ENCODE data around the gene RREB1. TPM values are rescaled to one million over a fixed set of nuclear protein-coding genes. Genes with fewer than 3 reads are reported as not detected.

Gene RREB1
- total RNA-seq, 5 donors from 2014 or later (not counting 1 experiment from before 2014, with no cell fraction given) = 38.1 to 50.1 (median 39.6) TPM

- POLR2A ChIA-PET = interaction anchor here in 1 of 2 donors (0.7 kb wide), 1 partner anchor 55 kb away, joined by 3 read pairs; no protein-coding TSS in a partner anchor
- WGBS (ENCODE audit: insufficient coverage) = 2% methylated on average over 39 of the region's 66 CpGs
- CTCF ChIA-PET = interaction anchor here (0.8 to 1.7 kb wide), 6 partner anchors 10 to 385 kb away, joined by 3 to 6 read pairs (median 5); no protein-coding TSS in a partner anchor
- peak overlapping the region; percentile 66 to 88 for H3K4me3 ChIP-seq (ENCODE audit: control insufficient read depth in 1 of 2, extremely low read depth in 1 of 2, low read length in 1 of 2)
- H3K4me3 Mint-ChIP-seq = peak overlapping the region; percentile 92 to 96 (median 95)
- H3K27ac ChIP-seq (ENCODE audit: low read length) = peak overlapping the region; percentile 69
- DNase-seq = peak; percentile 36 to 76 (median 61)
- peak; percentile 55 to 67 (median 59) for ATAC-seq (replicated peaks in 1 of 4)
- H3K27me3 ChIP-seq (replicated peaks in 1 of 2; ENCODE audit: control insufficient read depth in 2 of 2, extremely low read depth in 1 of 2, insufficient read depth in 2 of 2, low read length in 1 of 2) = peaks cover 0 to 2% of the 10 kb centered on the region in 2 experiments
- no peaks in the 10 kb centered on the region for H3K36me3 Mint-ChIP-seq
- H3K27me3 Mint-ChIP-seq = no peaks in the 10 kb centered on the region
- H3K36me3 ChIP-seq (ENCODE audit: control insufficient read depth in 2 of 2, extremely low read depth in 1 of 2, insufficient read depth in 1 of 2, low read length in 1 of 2) = no peaks in the 10 kb centered on the region
- peaks cover 33% of the 10 kb centered on the region in 3 donors for H3K4me1 Mint-ChIP-seq
- peaks cover 16 to 20% of the 10 kb centered on the region in 2 experiments for H3K4me1 ChIP-seq (ENCODE audit: control insufficient read depth in 1 of 2, extremely low read depth in 1 of 2, insufficient read depth in 2 of 2, low read length in 2 of 2)
- no peaks in the 10 kb centered on the region for H3K9me3 ChIP-seq
- H3K27ac Mint-ChIP-seq = peak overlapping the region; percentile 93 to 94
- no peaks in the 10 kb centered on the region for H3K9me3 Mint-ChIP-seq
Observed at GRCh38 chr6:7106752-7107577, 796 bp upstream of the RREB1 start.

- WGBS (ENCODE audit: insufficient coverage) = 0% methylated on average over 73 of the region's 94 CpGs
- Mint-ChIP-seq H3K4me1 (peaks cover 47% of the 10 kb centered on the region in 3 donors), H3K27me3 (no peaks in the 10 kb centered on the region), H3K9me3 (no peaks in the 10 kb centered on the region), H3K4me3 (peak overlapping the region; percentile 92 to 96 (median 93)), H3K36me3 (no peaks in the 10 kb centered on the region), H3K27ac (peak overlapping the region; percentile 87 to 91)
- Histone ChIP-seq H3K36me3 (ENCODE audit: control insufficient read depth in 2 of 2, extremely low read depth in 1 of 2, insufficient read depth in 1 of 2, low read length in 1 of 2) (no peaks in the 10 kb centered on the region), H3K4me1 (ENCODE audit: control insufficient read depth in 1 of 2, extremely low read depth in 1 of 2, insufficient read depth in 2 of 2, low read length in 2 of 2) (peaks cover 26 to 33% of the 10 kb centered on the region in 2 experiments), H3K9me3 (no peaks in the 10 kb centered on the region), H3K27ac (ENCODE audit: low read length) (peak overlapping the region; percentile 74), H3K4me3 (ENCODE audit: control insufficient read depth in 1 of 2, extremely low read depth in 1 of 2, low read length in 1 of 2) (peak overlapping the region; percentile 88 to 89), H3K27me3 (replicated peaks in 1 of 2; ENCODE audit: control insufficient read depth in 2 of 2, extremely low read depth in 1 of 2, insufficient read depth in 2 of 2, low read length in 1 of 2) (no peaks in the 10 kb centered on the region)
- ChIA-PET POLR2A (interaction anchor here (0.6 to 1.8 kb wide), 4 partner anchors 30 to 183 kb away, joined by 3 to 6 read pairs (median 4); no protein-coding TSS in a partner anchor), CTCF (interaction anchor here in 1 of 2 donors (0.7 kb wide), 1 partner anchor 29 kb away, joined by 5 read pairs; no protein-coding TSS in a partner anchor)
- DNase-seq (peak in 29 of 35 experiments; percentile 6 to 55 (median 27)), ATAC-seq (replicated peaks in 1 of 4) (peak; percentile 19 to 37 (median 29))
Observed at GRCh38 chr6:7108196-7108963, 619 bp downstream of the RREB1 start.

GRCh38 chr6:7108964-7109836 lies 1.4 kb downstream of the RREB1 start:
- WGBS (ENCODE audit: insufficient coverage) = under 1% methylated on average over 30 of the region's 86 CpGs
- Mint-ChIP-seq H3K4me1 (peaks cover 55 to 56% (median 55%) of the 10 kb centered on the region in 3 donors), H3K9me3 (no peaks in the 10 kb centered on the region), H3K36me3 (no peaks in the 10 kb centered on the region), H3K4me3 (peak overlapping the region; percentile 86 to 92 (median 88)), H3K27ac (peak overlapping the region; percentile 92 to 95), H3K27me3 (no peaks in the 10 kb centered on the region)
- DNase-seq (peak in 17 of 35 experiments; percentile 7 to 62 (median 25)), ATAC-seq (replicated peaks in 1 of 4) (peak; percentile 6 to 34 (median 24))
- Histone ChIP-seq H3K36me3 (ENCODE audit: control insufficient read depth in 2 of 2, extremely low read depth in 1 of 2, insufficient read depth in 1 of 2, low read length in 1 of 2) (no peaks in the 10 kb centered on the region), H3K4me3 (ENCODE audit: control insufficient read depth in 1 of 2, extremely low read depth in 1 of 2, low read length in 1 of 2) (peak overlapping the region; percentile 88 to 89), H3K27me3 (replicated peaks in 1 of 2; ENCODE audit: control insufficient read depth in 2 of 2, extremely low read depth in 1 of 2, insufficient read depth in 2 of 2, low read length in 1 of 2) (no peaks in the 10 kb centered on the region), H3K4me1 (ENCODE audit: control insufficient read depth in 1 of 2, extremely low read depth in 1 of 2, insufficient read depth in 2 of 2, low read length in 2 of 2) (peaks cover 31 to 38% of the 10 kb centered on the region in 2 experiments), H3K9me3 (no peaks in the 10 kb centered on the region), H3K27ac (ENCODE audit: low read length) (peak overlapping the region; percentile 51)
- POLR2A ChIA-PET = interaction anchor here (0.6 to 1.8 kb wide), 5 partner anchors 28 to 182 kb away, joined by 3 to 6 read pairs (median 3); no protein-coding TSS in a partner anchor
- CTCF ChIA-PET = interaction anchor here in 1 of 2 donors (0.7 to 1.4 kb wide), 2 partner anchors 22 to 28 kb away, joined by 4 to 5 read pairs; no protein-coding TSS in a partner anchor

- ChIA-PET POLR2A (interaction anchor here (0.6 to 1.8 kb wide), 6 partner anchors 13 to 72 kb away, joined by 3 to 6 read pairs (median 3); no protein-coding TSS in a partner anchor), CTCF (interaction anchor here in 1 of 2 donors (1.4 kb wide), 2 partner anchors 23 to 25 kb away, joined by 3 to 4 read pairs; no protein-coding TSS in a partner anchor)
- Histone ChIP-seq H3K27me3 (replicated peaks in 1 of 2; ENCODE audit: control insufficient read depth in 2 of 2, extremely low read depth in 1 of 2, insufficient read depth in 2 of 2, low read length in 1 of 2) (no peaks in the 10 kb centered on the region), H3K4me1 (ENCODE audit: control insufficient read depth in 1 of 2, extremely low read depth in 1 of 2, insufficient read depth in 2 of 2, low read length in 2 of 2) (peaks cover 34 to 39% of the 10 kb centered on the region in 2 experiments), H3K9me3 (no peaks in the 10 kb centered on the region), H3K36me3 (ENCODE audit: control insufficient read depth in 2 of 2, extremely low read depth in 1 of 2, insufficient read depth in 1 of 2, low read length in 1 of 2) (no peaks in the 10 kb centered on the region), H3K4me3 (ENCODE audit: control insufficient read depth in 1 of 2, extremely low read depth in 1 of 2, low read length in 1 of 2) (peak overlapping the region in 1 of 2 donors; percentile 88), H3K27ac (ENCODE audit: low read length) (peak overlapping the region; percentile 51)
- H3K27me3 Mint-ChIP-seq = no peaks in the 10 kb centered on the region
- no peaks in the 10 kb centered on the region for H3K36me3 Mint-ChIP-seq
- H3K27ac Mint-ChIP-seq = peak overlapping the region; percentile 92 to 95
- ATAC-seq (replicated peaks in 1 of 4) (no peak), DNase-seq (peak in 1 of 35 experiments; percentile 35)
- no peaks in the 10 kb centered on the region for H3K9me3 Mint-ChIP-seq
- peaks cover 61 to 66% (median 66%) of the 10 kb centered on the region in 3 donors for H3K4me1 Mint-ChIP-seq
- WGBS (ENCODE audit: insufficient coverage) = no CpG with 5 or more reads among the region's 6 CpGs
- H3K4me3 Mint-ChIP-seq = peak overlapping the region; percentile 86 to 92 (median 88)
Observed at GRCh38 chr6:7110092-7110792, 2.5 kb downstream of the RREB1 start.

GRCh38 chr6:7111095-7111690 lies 3.4 kb downstream of the RREB1 start:
- no peaks in the 10 kb centered on the region for H3K9me3 Mint-ChIP-seq
- H3K27me3 Mint-ChIP-seq = no peaks in the 10 kb centered on the region
- WGBS (ENCODE audit: insufficient coverage) = 93% methylated on average over 2 of the region's 4 CpGs
- DNase-seq (no peak), ATAC-seq (replicated peaks in 1 of 4) (no peak)
- Histone ChIP-seq H3K9me3 (no peaks in the 10 kb centered on the region), H3K4me1 (ENCODE audit: control insufficient read depth in 1 of 2, extremely low read depth in 1 of 2, insufficient read depth in 2 of 2, low read length in 2 of 2) (peaks cover 43 to 46% of the 10 kb centered on the region in 2 experiments), H3K36me3 (ENCODE audit: control insufficient read depth in 2 of 2, extremely low read depth in 1 of 2, insufficient read depth in 1 of 2, low read length in 1 of 2) (no peaks in the 10 kb centered on the region), H3K27ac (ENCODE audit: low read length) (no peak overlapping the region), H3K27me3 (replicated peaks in 1 of 2; ENCODE audit: control insufficient read depth in 2 of 2, extremely low read depth in 1 of 2, insufficient read depth in 2 of 2, low read length in 1 of 2) (no peaks in the 10 kb centered on the region), H3K4me3 (ENCODE audit: control insufficient read depth in 1 of 2, extremely low read depth in 1 of 2, low read length in 1 of 2) (no peak overlapping the region)
- peak overlapping the region; percentile 92 to 95 for H3K27ac Mint-ChIP-seq
- peak overlapping the region in 2 of 3 donors; percentile 86 to 88 for H3K4me3 Mint-ChIP-seq
- POLR2A ChIA-PET = interaction anchor here (0.7 to 1.1 kb wide), 4 partner anchors 14 to 29 kb away, joined by 3 to 6 read pairs (median 3); no protein-coding TSS in a partner anchor
- CTCF ChIA-PET = interaction anchor here in 1 of 2 donors (0.5 to 1.4 kb wide), 2 partner anchors 24 to 35 kb away, joined by 3 to 5 read pairs; no protein-coding TSS in a partner anchor
- H3K4me1 Mint-ChIP-seq = peaks cover 70 to 73% (median 72%) of the 10 kb centered on the region in 3 donors
- no peaks in the 10 kb centered on the region for H3K36me3 Mint-ChIP-seq

All from T-cell (primary cell).